Inflammatory macrophage (primary cell): ENCODE data around the gene ACER3.
"Not testable (repeated sequence)": the region's sequence is repeated elsewhere in the genome, so short reads cannot be mapped to it uniquely, and the experiment has no call there.

Experiments used
- DNase-seq, 2 donors: peaks; one replicate each; pipeline ENCODE4 v3.0.0-alpha.2; 2020 to 2022
- total RNA-seq, 18 experiments: gene quantifications; one replicate each; lab custom pipeline; 2026; ENCODE audit warnings: mixed read lengths in 6 of 18, inconsistent platforms in 2 of 18; lab: John Stamatoyannopoulos, UW

Gene ACER3
- total RNA-seq: 49.3 to 312 (median 178) reads per million in 18 experiments

GRCh38 chr11:76860539-76861475 lies at the start of gene ACER3:
Gene ACER3 (plus strand): TSS chr11:76860918. CDS start chr11:76860977, 59 bp downstream.
- DNase-seq: peak; percentile 96 to 97

- DNase-seq: no peak
These were observed 49.5 kb upstream of the ACER3 start for GRCh38 chr11:76811259-76811658.

DNA sequence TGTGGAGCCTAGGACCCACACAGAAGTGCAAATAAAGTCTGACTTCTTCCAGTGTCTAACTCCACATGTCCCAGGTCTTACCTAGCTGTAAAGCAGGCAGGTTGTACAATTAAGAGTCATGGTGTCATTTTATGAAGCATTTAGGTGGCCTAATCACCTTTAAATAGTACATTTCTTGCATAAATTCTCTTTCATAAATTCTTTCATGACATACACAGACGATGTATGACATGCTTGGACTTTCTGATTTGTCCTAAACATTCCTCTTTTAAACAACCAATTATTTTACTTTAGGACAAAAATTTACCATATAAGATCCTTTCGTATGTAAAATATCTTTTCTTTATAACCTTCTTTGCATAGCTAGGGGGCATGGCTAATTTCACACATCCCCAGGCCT lies 46.3 kb upstream of the ACER3 start:
- no peak for DNase-seq

DNA sequence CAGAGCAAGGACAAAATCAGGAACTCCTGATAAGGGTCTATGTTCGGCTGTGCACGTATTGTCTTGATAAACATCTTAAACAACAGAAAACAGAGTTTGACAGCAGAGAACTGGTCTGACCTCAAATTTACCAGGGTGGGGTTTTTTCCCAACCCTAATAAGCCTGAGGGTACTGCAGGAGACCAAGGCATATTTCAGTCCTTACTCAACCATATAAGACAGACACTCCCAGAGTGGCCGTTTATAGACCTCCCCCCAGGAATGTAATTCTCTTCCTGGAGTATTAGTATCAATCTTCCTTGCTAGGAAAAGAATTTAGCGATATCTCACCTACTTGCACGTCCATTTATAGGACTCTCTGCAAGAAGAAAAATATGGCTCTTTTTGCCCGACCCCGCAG lies 45.0 kb upstream of the ACER3 start:
- DNase-seq: not testable (repeated sequence)

DNA sequence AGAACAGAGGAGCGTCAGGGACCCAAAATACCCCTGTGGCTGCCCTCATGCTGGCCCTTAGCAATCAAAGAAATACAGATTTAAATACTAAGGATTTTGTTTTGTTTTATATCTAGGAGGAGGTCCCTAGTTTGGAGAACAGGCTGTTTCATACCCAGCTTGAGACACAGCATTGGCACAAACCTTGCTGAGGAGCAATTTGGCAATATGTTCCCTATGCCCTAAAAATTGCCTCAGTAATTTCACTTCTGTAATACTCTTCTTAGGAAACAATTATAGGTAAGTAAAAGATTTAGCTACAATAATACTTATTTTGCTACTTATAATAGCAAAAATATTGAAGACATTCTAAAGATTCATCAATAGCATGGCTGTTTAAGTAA lies 40.5 kb upstream of the ACER3 start:
- DNase-seq: peak; percentile 46 to 83

GRCh38 chr11:76821396-76821795 lies 39.3 kb upstream of the ACER3 start:
- not testable (repeated sequence) for DNase-seq

GRCh38 chr11:76822406-76822805 lies 38.3 kb upstream of the ACER3 start:
- no peak for DNase-seq

GRCh38 chr11:76823481-76824028 lies 37.2 kb upstream of the ACER3 start:
- DNase-seq: peak; percentile 83

DNA sequence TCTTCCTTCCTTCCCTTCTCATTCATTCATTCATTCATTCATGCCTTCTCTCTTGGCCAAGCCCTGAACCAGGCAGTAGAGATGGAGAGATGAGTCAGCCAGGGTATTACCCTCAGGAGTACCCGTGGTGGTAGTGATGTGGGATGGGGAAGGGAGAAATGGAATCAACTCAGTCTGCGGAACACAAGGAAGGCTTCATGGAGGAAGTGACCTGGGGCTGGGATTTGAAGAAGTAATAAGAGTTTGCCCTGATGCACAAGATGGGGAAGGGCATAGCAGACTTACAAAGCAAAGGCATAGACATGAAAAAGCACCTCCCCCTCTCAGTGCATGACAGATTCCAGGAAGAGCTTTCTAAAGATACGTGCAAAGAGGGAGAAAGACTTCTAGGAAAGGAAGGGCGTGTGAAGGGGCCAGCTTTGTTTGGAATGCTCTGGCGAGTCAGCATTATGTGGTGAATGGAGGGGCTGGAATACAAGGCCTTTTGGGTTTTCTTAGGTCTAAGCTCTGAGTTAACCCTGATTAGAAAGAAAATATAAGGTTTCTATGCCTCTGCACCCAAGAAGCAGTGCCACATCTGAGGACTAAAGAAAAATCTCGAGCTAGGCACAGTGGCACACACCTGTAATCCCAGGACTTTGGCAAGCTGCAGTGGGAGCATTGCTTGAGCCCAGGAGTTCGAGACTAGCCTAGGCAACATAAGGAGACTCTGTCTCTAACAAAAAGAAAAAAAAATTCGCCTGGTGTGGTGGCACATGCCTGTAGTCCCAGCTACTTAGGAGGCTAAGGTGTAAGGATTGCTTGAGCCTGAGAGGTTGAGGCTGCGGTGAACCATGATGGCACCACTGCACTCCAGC lies 36.4 kb upstream of the ACER3 start:
- peak; percentile 81 to 83 for DNase-seq

DNA sequence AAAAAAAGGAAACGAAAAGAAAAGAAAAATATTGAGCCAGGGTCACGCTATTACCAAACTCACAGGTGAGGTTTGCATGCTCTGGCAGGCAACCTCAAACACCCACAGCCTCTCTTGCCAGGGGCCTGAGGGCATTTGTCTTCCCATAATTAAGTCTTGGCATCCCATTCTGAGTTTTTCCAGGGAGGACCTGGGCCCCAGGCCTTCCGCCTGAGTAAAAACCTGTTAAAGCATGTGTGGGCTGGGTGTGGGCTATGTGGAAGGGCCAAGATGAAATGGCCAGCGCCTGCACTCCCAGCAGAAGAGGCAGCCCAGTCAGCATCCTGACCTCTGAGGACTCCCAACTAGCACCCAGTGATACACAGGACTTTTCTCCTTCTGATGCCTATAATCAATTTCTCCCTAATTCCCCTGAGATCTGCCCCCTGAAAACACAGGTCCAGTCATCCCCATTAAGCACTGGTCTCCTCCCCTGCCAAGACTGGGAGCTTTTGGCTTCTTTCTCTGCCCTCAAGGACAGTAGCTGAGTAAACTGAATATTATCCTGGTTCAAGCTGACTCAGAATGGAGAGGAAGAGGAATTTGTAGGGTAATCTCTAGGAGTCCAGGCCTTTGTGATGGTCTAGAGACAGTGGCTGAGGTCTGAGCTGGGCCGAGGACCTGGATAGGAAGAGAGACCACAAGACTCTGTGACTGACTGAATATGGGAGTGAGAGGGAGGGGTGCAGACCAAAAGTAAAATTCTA lies 35.6 kb upstream of the ACER3 start:
- no peak for DNase-seq

DNA sequence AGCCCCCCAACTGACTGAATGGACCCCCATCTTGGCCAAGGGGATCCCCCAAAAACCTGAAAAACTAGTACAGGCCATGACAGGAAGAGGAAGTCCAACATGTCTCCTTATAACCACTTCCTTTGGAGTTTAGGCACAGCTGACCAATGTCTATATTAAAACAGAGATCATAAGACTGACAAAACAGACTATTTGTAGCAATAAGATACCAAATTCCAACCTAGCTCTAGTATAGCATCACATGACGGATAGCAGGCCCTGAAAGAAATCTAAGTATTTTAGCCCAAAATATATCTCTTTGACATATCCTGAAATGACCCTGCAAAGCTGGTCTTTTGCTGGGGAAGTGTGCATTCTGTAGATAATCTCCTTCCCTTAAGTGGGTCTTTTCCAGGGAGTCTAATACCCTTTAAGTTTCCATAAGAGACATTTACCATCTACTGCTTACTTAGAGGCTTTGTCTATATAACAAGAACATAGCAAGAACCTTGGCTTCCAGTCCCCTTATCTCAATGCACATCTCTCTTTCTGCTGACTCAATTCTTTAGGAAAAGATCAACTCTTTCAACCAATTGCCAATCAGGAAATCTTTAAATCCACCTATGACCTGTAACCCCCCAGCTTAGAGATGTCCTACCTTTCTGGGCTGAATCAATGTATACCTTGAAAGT lies 34.9 kb upstream of the ACER3 start:
- DNase-seq: peak; percentile 36 to 67

- not testable (repeated sequence) for DNase-seq
These were observed 34.2 kb upstream of the ACER3 start for GRCh38 chr11:76826508-76826907.

GRCh38 chr11:76827005-76827404 lies 33.7 kb upstream of the ACER3 start:
- DNase-seq: not testable (repeated sequence)

DNA sequence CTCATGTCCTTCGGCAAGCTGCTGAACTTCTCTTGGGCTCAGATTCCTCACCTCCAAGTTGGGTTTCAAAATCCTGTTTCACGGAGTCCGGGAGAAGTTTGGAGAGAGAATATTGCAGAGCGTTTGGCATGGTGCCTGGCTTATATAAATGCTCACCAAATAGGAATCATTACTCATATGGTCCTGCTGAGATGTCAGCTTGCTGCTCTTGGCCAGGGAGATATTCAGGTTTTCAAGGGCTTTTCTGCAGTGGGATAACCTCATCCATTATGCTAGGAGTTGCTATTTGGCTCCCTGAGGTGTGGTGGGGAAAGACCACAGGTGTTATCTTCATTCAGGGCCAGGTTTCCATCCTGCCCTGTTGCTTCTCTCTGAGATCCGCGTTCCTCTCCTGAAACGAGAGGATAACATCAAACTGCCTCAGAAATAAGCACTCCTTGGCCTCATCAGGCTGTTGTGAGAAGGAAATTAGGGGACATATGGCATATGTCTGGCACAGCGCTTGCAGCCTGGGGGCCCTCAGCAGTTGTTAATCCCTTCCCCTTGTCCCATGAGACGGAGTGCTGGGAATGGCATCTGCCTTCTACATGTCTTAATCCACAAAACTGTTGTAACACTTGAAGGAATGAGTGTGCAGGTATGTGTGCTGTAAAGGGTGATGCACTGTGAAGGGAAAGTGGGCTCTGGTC lies 29.9 kb upstream of the ACER3 start:
- DNase-seq: no peak

GRCh38 chr11:76831686-76832310 lies 28.9 kb upstream of the ACER3 start:
- DNase-seq: peak in 1 of 2 donors; percentile 50

GRCh38 chr11:76832361-76832760 lies 28.4 kb upstream of the ACER3 start:
- peak; percentile 72 to 79 for DNase-seq

DNA sequence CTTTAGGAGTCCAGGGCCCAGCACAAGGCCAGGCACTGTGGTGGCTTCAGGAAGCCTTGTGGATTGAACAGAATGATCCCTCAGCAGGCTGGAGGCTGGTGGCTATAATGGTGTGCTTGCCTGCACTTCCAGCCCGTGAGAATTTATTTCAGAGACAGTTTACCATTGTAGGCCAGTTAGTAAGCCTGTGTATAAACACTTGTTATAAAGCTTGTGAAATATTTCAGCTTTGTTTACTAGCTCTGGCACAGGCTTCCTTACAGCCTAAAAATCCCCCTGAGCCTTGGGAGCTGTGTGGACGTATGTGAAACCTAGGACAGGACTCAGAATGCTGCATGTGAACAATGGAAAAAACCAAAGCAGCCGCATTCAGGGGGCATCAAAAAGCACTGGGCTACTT lies 26.6 kb upstream of the ACER3 start:
- no peak for DNase-seq

GRCh38 chr11:76835036-76835435 lies 25.7 kb upstream of the ACER3 start:
- peak; percentile 77 to 87 for DNase-seq

- DNase-seq: peak; percentile 71 to 79
These were observed 24.6 kb upstream of the ACER3 start for GRCh38 chr11:76835928-76836612.
